ENCODE data around the gene C10orf71.
A peak's percentile ranks its signal among the peaks of the same experiment; 100 is the strongest.

Gene C10orf71

GRCh38 chr10:49265885-49266284, 33.1 kb upstream of the C10orf71 start:
- H3K9me3 Mint-ChIP-seq, result peaks cover 5 to 40% of the 10 kb centered on the region in 2 donors
- no peaks in the 10 kb centered on the region for H3K4me1 Mint-ChIP-seq
- peaks cover 13% of the 10 kb centered on the region for H3K27me3 Mint-ChIP-seq
- DNase-seq (no peak), ATAC-seq (no peak)
- H3K4me3 Mint-ChIP-seq, result no peak overlapping the region
- no peak overlapping the region for H3K27ac Mint-ChIP-seq

GRCh38 chr10:49268185-49268584, 30.8 kb upstream of the C10orf71 start:
- Mint-ChIP-seq H3K9me3 (peaks cover 5 to 40% of the 10 kb centered on the region in 2 donors), H3K27ac (no peak overlapping the region), H3K27me3 (peaks cover 23% of the 10 kb centered on the region), H3K4me1 (peaks cover 11% of the 10 kb centered on the region), H3K4me3 (no peak overlapping the region)
- no peak for ATAC-seq
- DNase-seq, result no peak

GRCh38 chr10:49269523-49269922, 29.4 kb upstream of the C10orf71 start:
- H3K27me3 Mint-ChIP-seq, result peaks cover 23% of the 10 kb centered on the region
- H3K4me1 Mint-ChIP-seq, result peaks cover 11% of the 10 kb centered on the region
- no peak overlapping the region for H3K4me3 Mint-ChIP-seq
- peaks cover 5 to 32% of the 10 kb centered on the region in 2 donors for H3K9me3 Mint-ChIP-seq
- DNase-seq (no peak), ATAC-seq (no peak)
- no peak overlapping the region for H3K27ac Mint-ChIP-seq

GRCh38 chr10:49270565-49270964, 28.4 kb upstream of the C10orf71 start:
- H3K4me3 Mint-ChIP-seq, result no peak overlapping the region
- H3K9me3 Mint-ChIP-seq, result peaks cover 0 to 22% of the 10 kb centered on the region in 2 donors
- DNase-seq (no peak), ATAC-seq (no peak)
- peak overlapping the region in 1 of 2 donors; percentile 87 for H3K27ac Mint-ChIP-seq
- H3K4me1 Mint-ChIP-seq, result peaks cover 11% of the 10 kb centered on the region
- peaks cover 23% of the 10 kb centered on the region for H3K27me3 Mint-ChIP-seq

GRCh38 chr10:49271346-49271745, 27.6 kb upstream of the C10orf71 start:
- ATAC-seq, result no peak
- no peak overlapping the region for H3K4me3 Mint-ChIP-seq
- no peak overlapping the region for H3K27ac Mint-ChIP-seq
- peaks cover 23% of the 10 kb centered on the region for H3K27me3 Mint-ChIP-seq
- peaks cover 11% of the 10 kb centered on the region for H3K4me1 Mint-ChIP-seq
- DNase-seq, result no peak
- H3K9me3 Mint-ChIP-seq, result peaks cover 0 to 14% of the 10 kb centered on the region in 2 donors

GRCh38 chr10:49272251-49273081, 26.5 kb upstream of the C10orf71 start:
- peaks cover 0 to 8% of the 10 kb centered on the region in 2 donors for H3K9me3 Mint-ChIP-seq
- peaks cover 23% of the 10 kb centered on the region for H3K27me3 Mint-ChIP-seq
- peak overlapping the region; percentile 77 to 94 for H3K27ac Mint-ChIP-seq
- peak overlapping the region in 1 of 2 donors; percentile 46 for H3K4me3 Mint-ChIP-seq
- DNase-seq (no peak), ATAC-seq (peak; percentile 58)
- peaks cover 11% of the 10 kb centered on the region for H3K4me1 Mint-ChIP-seq

- DNase-seq, result no peak
- H3K27ac Mint-ChIP-seq, result peak overlapping the region in 1 of 2 donors; percentile 77
- H3K9me3 Mint-ChIP-seq, result peaks cover 0 to 2% of the 10 kb centered on the region in 2 donors
- H3K4me1 Mint-ChIP-seq, result peaks cover 11% of the 10 kb centered on the region
- ATAC-seq, result peak; percentile 48
- H3K4me3 Mint-ChIP-seq, result no peak overlapping the region
- H3K27me3 Mint-ChIP-seq, result peaks cover 23% of the 10 kb centered on the region
Measured at GRCh38 chr10:49273082-49273465, 25.9 kb upstream of the C10orf71 start.

- ATAC-seq (no peak), DNase-seq (no peak)
- Mint-ChIP-seq H3K4me1 (peaks cover 11% of the 10 kb centered on the region), H3K9me3 (no peaks in the 10 kb centered on the region), H3K27me3 (peaks cover 23% of the 10 kb centered on the region), H3K27ac (peak overlapping the region in 1 of 2 donors; percentile 67), H3K4me3 (no peak overlapping the region)
Measured at GRCh38 chr10:49273626-49274025, 25.3 kb upstream of the C10orf71 start.

- H3K27ac Mint-ChIP-seq, result no peak overlapping the region
- DNase-seq, result no peak
- peaks cover 21% of the 10 kb centered on the region for H3K27me3 Mint-ChIP-seq
- no peaks in the 10 kb centered on the region for H3K9me3 Mint-ChIP-seq
- peaks cover 11% of the 10 kb centered on the region for H3K4me1 Mint-ChIP-seq
- H3K4me3 Mint-ChIP-seq, result no peak overlapping the region
- ATAC-seq, result no peak
Measured at GRCh38 chr10:49274886-49275285, 24.1 kb upstream of the C10orf71 start.

GRCh38 chr10:49275896-49276295, 23.1 kb upstream of the C10orf71 start:
- no peak overlapping the region for H3K27ac Mint-ChIP-seq

GRCh38 chr10:49276596-49276995, 22.4 kb upstream of the C10orf71 start:
- DNase-seq, result no peak
- Mint-ChIP-seq H3K27me3 (peaks cover 9% of the 10 kb centered on the region), H3K9me3 (no peaks in the 10 kb centered on the region), H3K4me3 (no peak overlapping the region), H3K4me1 (peaks cover 11% of the 10 kb centered on the region), H3K27ac (no peak overlapping the region)
- no peak for ATAC-seq

More at GRCh38 chr10:49275896-49276295, 23.1 kb upstream of the C10orf71 start:
- Mint-ChIP-seq H3K9me3 (no peaks in the 10 kb centered on the region), H3K4me3 (no peak overlapping the region), H3K4me1 (peaks cover 11% of the 10 kb centered on the region), H3K27me3 (peaks cover 11% of the 10 kb centered on the region)
- DNase-seq, result no peak
- no peak for ATAC-seq

GRCh38 chr10:49277973-49278372, 21.0 kb upstream of the C10orf71 start:
- ATAC-seq (no peak), DNase-seq (no peak)
- H3K27ac Mint-ChIP-seq, result no peak overlapping the region
- H3K9me3 Mint-ChIP-seq, result no peaks in the 10 kb centered on the region
- no peak overlapping the region for H3K4me3 Mint-ChIP-seq
- H3K27me3 Mint-ChIP-seq, result no peaks in the 10 kb centered on the region
- H3K4me1 Mint-ChIP-seq, result peaks cover 2% of the 10 kb centered on the region

GRCh38 chr10:49278497-49278981, 20.4 kb upstream of the C10orf71 start:
- H3K4me1 Mint-ChIP-seq, result no peaks in the 10 kb centered on the region
- no peaks in the 10 kb centered on the region for H3K9me3 Mint-ChIP-seq
- no peak overlapping the region for H3K27ac Mint-ChIP-seq
- no peak for ATAC-seq
- no peak for DNase-seq
- no peak overlapping the region for H3K4me3 Mint-ChIP-seq
- no peaks in the 10 kb centered on the region for H3K27me3 Mint-ChIP-seq

GRCh38 chr10:49279015-49279880, 19.7 kb upstream of the C10orf71 start:
- H3K4me3 Mint-ChIP-seq, result no peak overlapping the region
- ATAC-seq (no peak), DNase-seq (no peak)
- H3K4me1 Mint-ChIP-seq, result no peaks in the 10 kb centered on the region
- H3K27me3 Mint-ChIP-seq, result no peaks in the 10 kb centered on the region
- no peaks in the 10 kb centered on the region for H3K9me3 Mint-ChIP-seq
- H3K27ac Mint-ChIP-seq, result no peak overlapping the region

- Mint-ChIP-seq H3K4me3 (no peak overlapping the region), H3K4me1 (no peaks in the 10 kb centered on the region), H3K27me3 (no peaks in the 10 kb centered on the region), H3K27ac (no peak overlapping the region), H3K9me3 (no peaks in the 10 kb centered on the region)
- peak; percentile 73 for ATAC-seq
- DNase-seq, result no peak
Measured at GRCh38 chr10:49280001-49280408, 19.0 kb upstream of the C10orf71 start.

- H3K4me1 Mint-ChIP-seq, result no peaks in the 10 kb centered on the region
- no peaks in the 10 kb centered on the region for H3K9me3 Mint-ChIP-seq
- no peak overlapping the region for H3K4me3 Mint-ChIP-seq
- no peak overlapping the region for H3K27ac Mint-ChIP-seq
- no peak for DNase-seq
- ATAC-seq, result no peak
- H3K27me3 Mint-ChIP-seq, result no peaks in the 10 kb centered on the region
Measured at GRCh38 chr10:49281461-49281860, 17.5 kb upstream of the C10orf71 start.
